ENCODE data around the gene NDUFB6.

The NDUFB6 gene

GRCh38 chr9:32571969-32572899 is 725 bp downstream of the NDUFB6 start:
- peak; percentile 82 for TF ChIP-seq CTCF (IDR thresholded peaks at IDR 0.05; ENCODE audit: low read length, missing control alignments)
- DNase-seq (ENCODE audit: low read depth), result peak; percentile 84
- H3K4me3 ChIP-seq (replicated peaks; ENCODE audit: low read depth, low read length), result peak overlapping the region; percentile 84

- TF ChIP-seq CTCF (IDR thresholded peaks at IDR 0.05; ENCODE audit: low read length, missing control alignments), result no peak
- DNase-seq (ENCODE audit: low read depth), result no peak
- H3K4me3 ChIP-seq (replicated peaks; ENCODE audit: low read depth, low read length), result no peak overlapping the region
These were observed 2.7 kb downstream of the NDUFB6 start for GRCh38 chr9:32570262-32570661.

GRCh38 chr9:32566770-32567169 is 6.2 kb downstream of the NDUFB6 start:
- TF ChIP-seq CTCF (IDR thresholded peaks at IDR 0.05; ENCODE audit: low read length, missing control alignments), result no peak
- no peak overlapping the region for H3K4me3 ChIP-seq (replicated peaks; ENCODE audit: low read depth, low read length)
- DNase-seq (ENCODE audit: low read depth), result no peak

- H3K4me3 ChIP-seq (replicated peaks; ENCODE audit: low read depth, low read length), result no peak overlapping the region
- DNase-seq (ENCODE audit: low read depth), result no peak
- TF ChIP-seq CTCF (IDR thresholded peaks at IDR 0.05; ENCODE audit: low read length, missing control alignments), result no peak
These were observed 7.0 kb downstream of the NDUFB6 start for GRCh38 chr9:32565967-32566366.

- H3K4me3 ChIP-seq (replicated peaks; ENCODE audit: low read depth, low read length), result no peak overlapping the region
- TF ChIP-seq CTCF (IDR thresholded peaks at IDR 0.05; ENCODE audit: low read length, missing control alignments), result no peak
- no peak for DNase-seq (ENCODE audit: low read depth)
These were observed 14.5 kb downstream of the NDUFB6 start for GRCh38 chr9:32558408-32558934.

DNA sequence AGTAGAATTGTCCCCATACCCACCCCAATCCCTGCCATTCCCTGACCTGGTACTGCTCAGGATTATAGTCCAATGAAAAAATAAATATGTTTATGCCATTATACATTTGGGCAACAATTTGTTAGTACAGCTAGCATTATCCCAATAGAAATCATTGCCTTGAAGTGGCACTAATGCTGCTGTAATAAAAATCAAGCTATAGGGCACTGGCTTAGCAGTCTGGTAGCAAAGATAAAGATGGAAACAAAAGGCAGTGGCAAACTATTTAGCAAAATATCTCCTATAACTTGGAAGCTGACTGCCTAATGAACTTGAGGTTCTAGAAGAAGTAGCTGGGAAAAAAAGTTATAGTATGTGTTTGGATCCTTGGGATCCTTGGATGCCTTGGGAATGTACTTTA is 18.4 kb downstream of the NDUFB6 start:
- no peak overlapping the region for H3K4me3 ChIP-seq (replicated peaks; ENCODE audit: low read depth, low read length)
- DNase-seq (ENCODE audit: low read depth), result no peak
- TF ChIP-seq CTCF (IDR thresholded peaks at IDR 0.05; ENCODE audit: low read length, missing control alignments), result no peak
